ENCODE data around the gene C2CD5.

C2CD5 gene

GRCh38 chr12:22499445-22499844 is 44.9 kb downstream of the C2CD5 start:
- TF ChIP-seq EZH2phosphoT487 (IDR thresholded peaks at IDR 0.05; ENCODE audit: low read length) (no peak), EZH2 (optimal IDR thresholded peaks at IDR 0.05; ENCODE audit: low read depth, low read length) (no peak)
- TF ChIP-seq, protein P1, sequence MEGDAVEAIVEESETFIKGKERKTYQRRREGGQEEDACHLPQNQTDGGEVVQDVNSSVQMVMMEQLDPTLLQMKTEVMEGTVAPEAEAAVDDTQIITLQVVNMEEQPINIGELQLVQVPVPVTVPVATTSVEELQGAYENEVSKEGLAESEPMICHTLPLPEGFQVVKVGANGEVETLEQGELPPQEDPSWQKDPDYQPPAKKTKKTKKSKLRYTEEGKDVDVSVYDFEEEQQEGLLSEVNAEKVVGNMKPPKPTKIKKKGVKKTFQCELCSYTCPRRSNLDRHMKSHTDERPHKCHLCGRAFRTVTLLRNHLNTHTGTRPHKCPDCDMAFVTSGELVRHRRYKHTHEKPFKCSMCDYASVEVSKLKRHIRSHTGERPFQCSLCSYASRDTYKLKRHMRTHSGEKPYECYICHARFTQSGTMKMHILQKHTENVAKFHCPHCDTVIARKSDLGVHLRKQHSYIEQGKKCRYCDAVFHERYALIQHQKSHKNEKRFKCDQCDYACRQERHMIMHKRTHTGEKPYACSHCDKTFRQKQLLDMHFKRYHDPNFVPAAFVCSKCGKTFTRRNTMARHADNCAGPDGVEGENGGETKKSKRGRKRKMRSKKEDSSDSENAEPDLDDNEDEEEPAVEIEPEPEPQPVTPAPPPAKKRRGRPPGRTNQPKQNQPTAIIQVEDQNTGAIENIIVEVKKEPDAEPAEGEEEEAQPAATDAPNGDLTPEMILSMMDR (IDR thresholded peaks at IDR 0.05; ENCODE audit: low read length): no peak
- no peak overlapping the region for H3K9ac ChIP-seq (ENCODE audit: low read length)
- H3K36me3 ChIP-seq (replicated peaks; ENCODE audit: insufficient read depth, low read length): peaks cover 6% of the 10 kb centered on the region; the same call in 1 of the 2 replicates
- H3F3A ChIP-seq (ENCODE audit: insufficient read depth, low read length): no peaks in the 10 kb centered on the region
- H3K9me3 ChIP-seq (replicated peaks; ENCODE audit: insufficient read depth, low read length): no peaks in the 10 kb centered on the region
- H2AFZ ChIP-seq (ENCODE audit: low read length): no peak overlapping the region
- H3K9me2 ChIP-seq (replicated peaks; ENCODE audit: insufficient read depth, low read length): no peaks in the 10 kb centered on the region
- no peak overlapping the region for H3K4me3 ChIP-seq (ENCODE audit: low read length)
- H3K27me3 ChIP-seq (replicated peaks; ENCODE audit: insufficient read depth, low read length): no peaks in the 10 kb centered on the region
- no peaks in the 10 kb centered on the region for H3K79me2 ChIP-seq (ENCODE audit: low read length)
- no peak overlapping the region for H3K27ac ChIP-seq (ENCODE audit: low read length)
- no peaks in the 10 kb centered on the region for H4K20me1 ChIP-seq (ENCODE audit: insufficient read depth, low read length)
- H3K4me2 ChIP-seq (ENCODE audit: low read depth, low read length): no peak overlapping the region
- DNase-seq: no peak
- no peaks in the 10 kb centered on the region; the same call in 1 of the 2 replicates for H3K4me1 ChIP-seq (ENCODE audit: low read length)

GRCh38 chr12:22494319-22494718 is 50.0 kb downstream of the C2CD5 start:
- no peaks in the 10 kb centered on the region for H3F3A ChIP-seq (ENCODE audit: insufficient read depth, low read length)
- TF ChIP-seq EZH2phosphoT487 (IDR thresholded peaks at IDR 0.05; ENCODE audit: low read length) (no peak), EZH2 (optimal IDR thresholded peaks at IDR 0.05; ENCODE audit: low read depth, low read length) (no peak)
- TF ChIP-seq, protein P1 (IDR thresholded peaks at IDR 0.05; ENCODE audit: low read length): no peak
- H3K27ac ChIP-seq (ENCODE audit: low read length): no peak overlapping the region
- no peaks in the 10 kb centered on the region for H3K27me3 ChIP-seq (replicated peaks; ENCODE audit: insufficient read depth, low read length)
- H3K4me2 ChIP-seq (ENCODE audit: low read depth, low read length): no peak overlapping the region
- no peak overlapping the region for H3K9ac ChIP-seq (ENCODE audit: low read length)
- H2AFZ ChIP-seq (ENCODE audit: low read length): no peak overlapping the region
- DNase-seq: no peak
- no peaks in the 10 kb centered on the region for H3K9me2 ChIP-seq (replicated peaks; ENCODE audit: insufficient read depth, low read length)
- H3K36me3 ChIP-seq (replicated peaks; ENCODE audit: insufficient read depth, low read length): peaks cover 2% of the 10 kb centered on the region; the same call in 1 of the 2 replicates
- no peak overlapping the region for H3K4me3 ChIP-seq (ENCODE audit: low read length)
- no peaks in the 10 kb centered on the region for H3K9me3 ChIP-seq (replicated peaks; ENCODE audit: insufficient read depth, low read length)
- H3K79me2 ChIP-seq (ENCODE audit: low read length): no peaks in the 10 kb centered on the region
- H3K4me1 ChIP-seq (ENCODE audit: low read length): no peaks in the 10 kb centered on the region; the same call in 1 of the 2 replicates
- H4K20me1 ChIP-seq (ENCODE audit: insufficient read depth, low read length): no peaks in the 10 kb centered on the region

- Histone ChIP-seq H3K79me2 (ENCODE audit: low read length) (no peaks in the 10 kb centered on the region), H3F3A (ENCODE audit: insufficient read depth, low read length) (no peaks in the 10 kb centered on the region), H3K36me3 (replicated peaks; ENCODE audit: insufficient read depth, low read length) (no peaks in the 10 kb centered on the region; the same call in 1 of the 2 replicates), H4K20me1 (ENCODE audit: insufficient read depth, low read length) (no peaks in the 10 kb centered on the region), H2AFZ (ENCODE audit: low read length) (no peak overlapping the region), H3K27me3 (replicated peaks; ENCODE audit: insufficient read depth, low read length) (no peaks in the 10 kb centered on the region), H3K9me2 (replicated peaks; ENCODE audit: insufficient read depth, low read length) (no peaks in the 10 kb centered on the region), H3K4me3 (ENCODE audit: low read length) (no peak overlapping the region), H3K4me2 (ENCODE audit: low read depth, low read length) (no peak overlapping the region), H3K27ac (ENCODE audit: low read length) (no peak overlapping the region), H3K9ac (ENCODE audit: low read length) (no peak overlapping the region), H3K4me1 (ENCODE audit: low read length) (no peaks in the 10 kb centered on the region), H3K9me3 (replicated peaks; ENCODE audit: insufficient read depth, low read length) (no peaks in the 10 kb centered on the region)
- no peak for DNase-seq
- TF ChIP-seq EZH2phosphoT487 (IDR thresholded peaks at IDR 0.05; ENCODE audit: low read length) (no peak), EZH2 (optimal IDR thresholded peaks at IDR 0.05; ENCODE audit: low read depth, low read length) (no peak)
- TF ChIP-seq, protein P1 (IDR thresholded peaks at IDR 0.05; ENCODE audit: low read length): no peak
These were observed 53.3 kb downstream of the C2CD5 start for GRCh38 chr12:22491034-22491433.
